Natural killer cell (primary cell): ENCODE results near the gene ABAT. TPM values are rescaled to one million over a fixed set of nuclear protein-coding genes. Genes with fewer than 3 reads are reported as not detected.

Source experiments
- ATAC-seq, 3 donors: fragments of 150-1000 bp in 2 of 3; fragments of 200-7000 bp in 1 of 3; cut with Tn5 transposase; 1 replicate in 1 of 3; 2 replicates in 2 of 3; pipeline ENCODE4 v1.10.0; 2021; ENCODE audit warnings: mild to moderate bottlenecking in 2 of 3, moderate library complexity in 2 of 3
- DNase-seq, 2 donors: peaks; one replicate each; pipeline versions ENCODE4 v3.0.0 to v3.0.0-alpha.2; 2013 to 2021; ENCODE audit warnings: mixed read lengths in 1 of 2
- H3K27ac ChIP-seq: one replicate; pipeline ENCODE4 v1.5.1; 2013; ENCODE audit warnings: mild to moderate bottlenecking, low read length
- H3K27me3 ChIP-seq: one replicate; pipeline ENCODE4 v1.6.1; 2013; ENCODE audit warnings: low read length; ENCODE audit not compliant: control insufficient read depth, insufficient read depth
- H3K36me3 ChIP-seq: one replicate; pipeline ENCODE4 v1.6.1; 2013; ENCODE audit warnings: low read length; ENCODE audit not compliant: control insufficient read depth, insufficient read depth
- H3K4me1 ChIP-seq: one replicate; pipeline ENCODE4 v1.6.1; 2013; ENCODE audit warnings: low read length; ENCODE audit not compliant: control insufficient read depth, insufficient read depth
- H3K4me3 ChIP-seq: one replicate; pipeline ENCODE4 v1.5.1; 2013; ENCODE audit warnings: low read length
- H3K9me3 ChIP-seq: one replicate; pipeline ENCODE4 v1.6.1; 2013; ENCODE audit warnings: low read length; ENCODE audit not compliant: control insufficient read depth, insufficient read depth
- H3K27ac Mint-ChIP-seq, 2 donors: one replicate each; pipeline ENCODE4 v1.8.0; 2022; ENCODE audit warnings: mild to moderate bottlenecking in 2 of 2, mixed read lengths in 2 of 2, moderate library complexity in 1 of 2
- H3K27me3 Mint-ChIP-seq, 2 donors: one replicate each; pipeline ENCODE4 v1.8.0; 2022; ENCODE audit warnings: low read depth in 2 of 2, mixed read lengths in 2 of 2
- H3K36me3 Mint-ChIP-seq: one replicate; pipeline ENCODE4 v1.8.0; 2022; ENCODE audit warnings: mixed read lengths
- H3K4me1 Mint-ChIP-seq, 2 donors: one replicate each; pipeline ENCODE4 v1.8.0; 2022; ENCODE audit warnings: mixed read lengths in 2 of 2
- H3K4me3 Mint-ChIP-seq: one replicate; pipeline ENCODE4 v1.8.0; 2022; ENCODE audit warnings: mild to moderate bottlenecking, moderate library complexity, mixed read lengths
- H3K9me3 Mint-ChIP-seq, 2 donors: one replicate each; pipeline ENCODE4 v1.8.0; 2022; ENCODE audit warnings: mixed read lengths in 2 of 2
- CTCF ChIP-seq: fragments of 200-600 bp; IDR thresholded peaks from one replicate; pipeline ENCODE4 v1.8.0; 2022; ENCODE audit warnings: antibody characterized with exemption
- WGBS: methylation state at CpG from one replicate; pipeline ENCODE4 v1.1.7; 2013; ENCODE audit warnings: missing lambda C conversion rate; ENCODE audit not compliant: insufficient coverage; 5-methylcytosine and 5-hydroxymethylcytosine counted together
- intact Hi-C: fragments of 100-400 bp; cut with micrococcal nuclease; formaldehyde crosslinking; loops from one replicate; pipeline ENCODE4 v1.14.2; 2022
- total RNA-seq, 4 donors: library from RNA; stranded (reverse); fragments of 120-200 nt in 1 of 4; gene quantifications; one replicate each; pipeline versions ENCODE4 v1.2.3 to v1.2.4, GENCODE V29; 2013 to 2022

Gene ABAT
- total RNA-seq, 3 donors from 2014 or later (not counting 1 experiment from before 2014, with no cell fraction given): 11.0 to 13.4 (median 11.3) TPM

DNA sequence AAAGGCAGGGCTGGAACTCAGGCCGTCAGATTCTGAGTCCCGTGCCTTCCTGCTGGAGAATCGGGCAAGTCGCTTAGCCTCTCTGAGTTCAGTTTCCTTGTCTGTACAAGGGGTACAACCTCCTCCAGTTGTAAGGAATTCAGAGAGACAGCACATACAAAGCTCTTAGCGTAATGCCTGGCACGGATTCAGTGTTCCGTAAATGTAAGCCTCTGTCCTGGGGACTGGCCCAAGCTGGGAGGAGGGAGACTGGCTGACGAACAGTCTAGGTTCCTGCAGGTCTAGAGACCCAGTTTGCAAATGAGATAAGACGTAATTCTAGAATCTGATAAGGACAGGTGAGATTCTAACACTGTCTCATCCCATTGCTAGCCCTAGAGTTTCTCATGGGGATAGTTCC, 43.0 kb upstream of the ABAT start:
- peaks cover 12% of the 10 kb centered on the region for H3K4me1 ChIP-seq
- Mint-ChIP-seq H3K9me3 (no peaks in the 10 kb centered on the region), H3K4me1 (peaks cover 10 to 12% of the 10 kb centered on the region in 2 donors), H3K4me3 (no peak overlapping the region), H3K27ac (no peak overlapping the region), H3K27me3 (no peaks in the 10 kb centered on the region), H3K36me3 (peaks cover 31% of the 10 kb centered on the region)
- H3K27ac ChIP-seq: no peak overlapping the region
- H3K9me3 ChIP-seq: no peaks in the 10 kb centered on the region
- H3K4me3 ChIP-seq: no peak overlapping the region
- TF ChIP-seq CTCF: no peak
- intact Hi-C loops: no loop called here
- DNase-seq (no peak), ATAC-seq (no peak)
- peaks cover 70% of the 10 kb centered on the region for H3K36me3 ChIP-seq
- H3K27me3 ChIP-seq: no peaks in the 10 kb centered on the region
- 94% methylated on average over 9 of the region's 9 CpGs for WGBS

DNA sequence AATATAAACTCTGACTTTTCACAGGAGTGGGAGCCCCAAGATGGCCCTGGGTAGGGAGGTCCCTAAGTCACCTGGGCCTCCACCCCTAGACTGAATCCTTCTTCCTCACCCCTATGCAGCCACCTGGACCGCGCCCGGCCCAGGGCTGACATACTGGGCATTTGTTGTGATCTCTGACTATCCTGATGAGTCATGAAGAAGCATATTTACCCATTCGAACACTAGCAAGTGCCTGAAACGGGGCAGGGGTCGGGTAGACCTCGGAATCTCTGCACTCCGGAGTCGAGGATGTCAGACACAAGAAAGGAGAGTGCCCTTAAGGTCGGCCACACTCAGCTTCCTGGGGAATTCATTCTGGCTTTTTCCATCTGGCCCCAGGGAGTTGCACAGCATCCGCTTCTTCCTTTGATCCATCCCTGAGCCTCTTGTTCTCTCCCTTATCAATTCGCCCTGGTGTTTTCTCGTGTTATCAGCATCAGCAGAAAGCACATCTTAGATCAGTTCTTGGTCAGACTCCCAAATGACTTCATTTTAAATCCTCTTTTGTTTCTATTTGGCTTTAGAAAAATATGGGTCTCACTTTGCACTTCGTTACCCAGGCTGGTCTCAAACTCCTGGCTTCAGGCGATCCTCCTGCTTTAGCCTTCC, 42.5 kb upstream of the ABAT start:
- Histone ChIP-seq H3K4me1 (peaks cover 12% of the 10 kb centered on the region), H3K27ac (peak overlapping the region; percentile 41), H3K27me3 (no peaks in the 10 kb centered on the region), H3K9me3 (no peaks in the 10 kb centered on the region), H3K36me3 (peaks cover 73% of the 10 kb centered on the region), H3K4me3 (no peak overlapping the region)
- Mint-ChIP-seq H3K4me3 (no peak overlapping the region), H3K4me1 (peaks cover 8 to 11% of the 10 kb centered on the region in 2 donors), H3K9me3 (no peaks in the 10 kb centered on the region), H3K27me3 (no peaks in the 10 kb centered on the region), H3K36me3 (peaks cover 33% of the 10 kb centered on the region), H3K27ac (peak overlapping the region in 1 of 2 donors; percentile 77)
- intact Hi-C loops: no loop called here
- 76% methylated on average over 15 of the region's 15 CpGs for WGBS
- DNase-seq: no peak
- ATAC-seq: no peak
- TF ChIP-seq CTCF: no peak

GRCh38 chr16:8632675-8633182, 41.7 kb upstream of the ABAT start:
- Mint-ChIP-seq H3K36me3 (peaks cover 28% of the 10 kb centered on the region), H3K4me1 (peaks cover 5 to 7% of the 10 kb centered on the region in 2 donors), H3K4me3 (no peak overlapping the region), H3K27me3 (no peaks in the 10 kb centered on the region), H3K9me3 (no peaks in the 10 kb centered on the region), H3K27ac (peak overlapping the region in 1 of 2 donors; percentile 77)
- DNase-seq (peak in 1 of 2 donors; percentile 9), ATAC-seq (peak; percentile 31 to 83 (median 59))
- H3K27ac ChIP-seq: peak overlapping the region; percentile 60
- no peaks in the 10 kb centered on the region for H3K9me3 ChIP-seq
- H3K36me3 ChIP-seq: peaks cover 66% of the 10 kb centered on the region
- no peak for TF ChIP-seq CTCF
- intact Hi-C loops: no loop called here
- H3K4me1 ChIP-seq: peaks cover 12% of the 10 kb centered on the region
- H3K27me3 ChIP-seq: no peaks in the 10 kb centered on the region
- WGBS: 65% methylated on average over 5 of the region's 5 CpGs
- H3K4me3 ChIP-seq: no peak overlapping the region
